Parathyroid adenoma (tissue), 2 donors: ENCODE results near the gene DNAJA4.
A peak's percentile ranks its signal among the peaks of the same experiment; 100 is the strongest.

ENCODE experiments used
- H2AFZ ChIP-seq: fragments of 300-600 bp; sonication (generic); one replicate; pipeline ENCODE4 v1.7.0; 2017; ENCODE audit warnings: antibody characterized with exemption, mild to moderate bottlenecking
- H3K27ac ChIP-seq: fragments of 300-600 bp; sonication (generic); one replicate; pipeline ENCODE4 v1.7.0; 2017
- H3K27me3 ChIP-seq: fragments of 300-600 bp; sonication (generic); one replicate; pipeline ENCODE4 v1.7.0; 2017; ENCODE audit warnings: low read length; ENCODE audit not compliant: control insufficient read depth, insufficient read depth
- H3K36me3 ChIP-seq: fragments of 300-600 bp; sonication (generic); one replicate; pipeline ENCODE4 v1.7.0; 2017; ENCODE audit warnings: low read length; ENCODE audit not compliant: control insufficient read depth, insufficient read depth
- H3K4me1 ChIP-seq: fragments of 300-600 bp; sonication (generic); one replicate; pipeline ENCODE4 v1.7.0; 2017; ENCODE audit warnings: control low read depth
- H3K4me2 ChIP-seq: fragments of 300-600 bp; sonication (generic); one replicate; pipeline ENCODE4 v1.7.0; 2017; ENCODE audit warnings: low read length
- H3K4me3 ChIP-seq: fragments of 300-600 bp; sonication (generic); one replicate; pipeline ENCODE4 v1.7.0; 2017; ENCODE audit warnings: low read depth, low read length
- H3K79me2 ChIP-seq: fragments of 300-600 bp; sonication (generic); one replicate; pipeline ENCODE4 v1.7.0; 2017; ENCODE audit warnings: control low read depth
- H3K9ac ChIP-seq: fragments of 300-600 bp; sonication (generic); one replicate; pipeline ENCODE4 v1.7.0; 2017; ENCODE audit warnings: mild to moderate bottlenecking
- H3K9me3 ChIP-seq: fragments of 300-600 bp; sonication (generic); one replicate; pipeline ENCODE4 v1.7.0; 2017; ENCODE audit warnings: low read length; ENCODE audit not compliant: control insufficient read depth
- TF ChIP-seq, protein P1 (sequence below): fragments of 300-600 bp; sonication (generic); IDR thresholded peaks from one replicate; pipeline ENCODE4 v1.7.0; 2017; ENCODE audit warnings: antibody characterized with exemption, mild to moderate bottlenecking
- donor health status: primary hyperparathyroidism.

The DNAJA4 gene

DNA sequence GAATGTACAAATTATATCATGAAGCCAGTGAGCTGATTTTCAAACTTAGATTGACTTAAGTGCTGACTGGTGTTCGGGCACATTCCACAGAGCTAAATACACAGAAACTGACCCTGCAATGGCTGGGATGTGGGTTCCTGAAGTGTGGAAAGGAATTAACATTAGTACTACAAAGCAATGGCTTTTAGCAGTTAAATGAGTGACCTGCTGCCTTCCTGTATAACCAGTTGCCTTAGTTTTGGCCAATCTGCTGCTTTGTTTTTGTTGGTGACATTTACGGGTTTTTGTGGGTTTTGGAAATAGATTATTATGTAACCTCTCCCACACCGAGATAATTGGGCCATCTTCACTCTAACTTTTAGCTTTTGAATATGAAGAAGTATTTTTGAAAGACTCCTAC lies 37.5 kb downstream of the DNAJA4 start:
- Histone ChIP-seq H3K36me3 (no peaks in the 10 kb centered on the region), H3K9ac (no peak overlapping the region), H2AFZ (no peak overlapping the region), H3K27ac (no peak overlapping the region), H3K4me2 (no peak overlapping the region), H3K79me2 (no peaks in the 10 kb centered on the region), H3K4me3 (no peak overlapping the region), H3K27me3 (no peaks in the 10 kb centered on the region), H3K9me3 (no peaks in the 10 kb centered on the region), H3K4me1 (no peaks in the 10 kb centered on the region)
- TF ChIP-seq, protein P1, sequence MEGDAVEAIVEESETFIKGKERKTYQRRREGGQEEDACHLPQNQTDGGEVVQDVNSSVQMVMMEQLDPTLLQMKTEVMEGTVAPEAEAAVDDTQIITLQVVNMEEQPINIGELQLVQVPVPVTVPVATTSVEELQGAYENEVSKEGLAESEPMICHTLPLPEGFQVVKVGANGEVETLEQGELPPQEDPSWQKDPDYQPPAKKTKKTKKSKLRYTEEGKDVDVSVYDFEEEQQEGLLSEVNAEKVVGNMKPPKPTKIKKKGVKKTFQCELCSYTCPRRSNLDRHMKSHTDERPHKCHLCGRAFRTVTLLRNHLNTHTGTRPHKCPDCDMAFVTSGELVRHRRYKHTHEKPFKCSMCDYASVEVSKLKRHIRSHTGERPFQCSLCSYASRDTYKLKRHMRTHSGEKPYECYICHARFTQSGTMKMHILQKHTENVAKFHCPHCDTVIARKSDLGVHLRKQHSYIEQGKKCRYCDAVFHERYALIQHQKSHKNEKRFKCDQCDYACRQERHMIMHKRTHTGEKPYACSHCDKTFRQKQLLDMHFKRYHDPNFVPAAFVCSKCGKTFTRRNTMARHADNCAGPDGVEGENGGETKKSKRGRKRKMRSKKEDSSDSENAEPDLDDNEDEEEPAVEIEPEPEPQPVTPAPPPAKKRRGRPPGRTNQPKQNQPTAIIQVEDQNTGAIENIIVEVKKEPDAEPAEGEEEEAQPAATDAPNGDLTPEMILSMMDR, result no peak

DNA sequence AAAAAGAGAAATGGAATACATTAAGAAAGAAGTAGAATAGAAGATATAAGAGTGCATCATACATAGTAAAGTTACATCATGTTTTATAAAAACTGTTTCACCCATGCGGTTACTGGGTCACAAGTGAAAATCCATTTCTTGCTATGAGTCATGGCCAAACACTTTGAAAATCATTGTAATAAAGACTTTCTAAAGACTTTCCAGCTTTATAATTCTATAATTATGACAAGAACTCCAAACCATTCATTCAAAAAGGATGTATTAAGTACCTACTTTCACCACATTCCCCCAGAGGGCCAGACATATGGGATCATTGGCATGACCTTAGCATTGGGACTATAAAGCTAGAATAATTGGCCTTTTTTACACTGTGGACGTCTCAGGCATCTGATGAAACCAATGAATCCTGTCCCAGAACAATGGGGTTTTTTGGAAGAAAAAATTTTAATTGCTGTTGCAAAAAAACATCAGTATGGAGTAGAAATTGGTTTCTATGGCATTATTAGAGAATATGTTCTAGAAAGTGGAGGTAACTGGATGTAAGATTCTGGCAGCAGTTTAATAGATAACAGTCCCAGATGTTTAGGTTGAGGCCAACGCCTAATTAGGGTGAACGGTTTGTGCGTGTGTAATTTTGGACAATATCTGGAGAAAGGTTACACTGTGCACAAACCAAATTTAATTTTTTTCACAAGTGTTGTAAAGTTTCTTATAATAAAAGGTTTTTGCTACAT lies 38.4 kb downstream of the DNAJA4 start:
- H3K9ac ChIP-seq, result no peak overlapping the region
- H3K4me2 ChIP-seq, result no peak overlapping the region
- TF ChIP-seq, protein P1, result no peak
- no peaks in the 10 kb centered on the region for H3K79me2 ChIP-seq
- no peaks in the 10 kb centered on the region for H3K36me3 ChIP-seq
- H2AFZ ChIP-seq, result no peak overlapping the region
- H3K27me3 ChIP-seq, result no peaks in the 10 kb centered on the region
- H3K4me3 ChIP-seq, result no peak overlapping the region
- no peaks in the 10 kb centered on the region for H3K4me1 ChIP-seq
- H3K27ac ChIP-seq, result no peak overlapping the region
- no peaks in the 10 kb centered on the region for H3K9me3 ChIP-seq

DNA sequence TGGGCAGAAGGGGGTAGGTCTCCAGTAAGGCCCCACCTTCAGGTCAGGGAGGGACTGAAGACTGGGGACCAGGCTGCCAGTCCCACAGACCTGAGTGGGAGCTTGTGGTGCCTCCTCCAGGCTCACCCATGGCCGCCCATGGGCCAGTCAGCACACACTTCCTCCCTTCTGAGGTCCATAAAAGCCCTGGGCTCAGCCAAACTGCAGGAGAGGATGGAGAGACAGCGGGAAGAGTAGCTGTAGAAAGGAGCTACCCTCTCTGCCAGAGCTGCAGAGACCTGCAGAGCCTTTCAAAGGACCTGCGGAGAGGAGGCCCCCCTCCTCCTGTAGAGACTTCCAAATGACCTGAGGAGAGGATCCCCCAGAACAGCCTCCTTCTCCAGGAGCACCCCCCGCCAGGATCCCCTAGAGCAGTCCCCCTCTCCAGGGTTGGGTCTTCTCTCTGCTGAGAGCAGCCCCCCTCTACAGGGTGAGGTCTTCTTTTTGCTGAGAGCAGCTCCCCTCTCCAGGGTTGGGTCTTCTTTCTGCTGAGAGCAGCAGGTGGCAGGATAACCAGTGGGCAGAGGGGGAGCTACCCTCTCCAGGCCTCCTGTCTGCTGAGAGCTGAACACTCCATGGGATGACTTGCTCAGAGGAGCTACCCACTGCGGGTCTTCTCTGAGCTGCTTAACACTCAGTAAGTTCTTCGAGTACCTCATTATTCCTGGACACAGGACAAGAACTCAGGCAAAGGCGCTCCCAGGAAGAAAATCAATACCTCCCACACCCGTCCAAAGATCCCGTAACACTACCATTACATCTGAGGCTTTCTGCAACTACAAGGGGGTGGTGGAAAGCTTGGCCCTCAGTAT lies 40.1 kb downstream of the DNAJA4 start:
- Histone ChIP-seq H3K79me2 (no peaks in the 10 kb centered on the region), H3K4me3 (no peak overlapping the region), H3K4me2 (no peak overlapping the region), H2AFZ (peak overlapping the region; percentile 46), H3K4me1 (no peaks in the 10 kb centered on the region), H3K27ac (no peak overlapping the region), H3K9ac (no peak overlapping the region), H3K36me3 (no peaks in the 10 kb centered on the region), H3K27me3 (no peaks in the 10 kb centered on the region), H3K9me3 (no peaks in the 10 kb centered on the region)
- TF ChIP-seq, protein P1, result no peak

DNA sequence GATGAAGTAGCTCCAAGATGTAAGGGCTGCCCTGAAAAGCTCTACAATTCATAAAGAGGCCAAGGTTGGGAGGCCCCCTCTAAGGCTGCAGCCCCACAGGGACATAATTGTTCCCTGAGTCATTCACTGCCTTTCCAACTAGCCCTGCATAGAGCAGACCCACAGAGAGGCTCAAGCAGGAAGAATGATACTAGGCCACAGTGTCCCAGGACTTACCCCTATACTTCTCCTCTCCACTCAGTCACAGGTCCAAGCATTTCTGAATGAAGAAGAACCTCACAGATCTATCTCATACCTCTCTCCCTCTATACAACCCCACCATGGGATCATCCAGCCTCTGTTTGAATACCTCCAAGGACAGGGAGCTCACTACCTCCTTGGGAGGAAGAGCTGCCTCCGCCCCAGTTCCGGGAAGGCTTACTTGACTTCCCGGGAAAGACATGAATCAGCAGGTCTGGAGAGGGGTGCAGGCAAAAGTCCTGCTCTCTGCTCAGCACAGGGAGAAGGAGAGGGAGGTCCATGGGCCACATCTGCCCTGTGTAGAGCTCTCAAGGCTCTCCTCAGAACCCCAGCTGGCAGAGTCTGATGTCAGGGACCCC lies 41.9 kb downstream of the DNAJA4 start:
- Histone ChIP-seq H3K4me1 (no peaks in the 10 kb centered on the region), H3K9me3 (no peaks in the 10 kb centered on the region), H3K9ac (no peak overlapping the region), H3K27ac (no peak overlapping the region), H2AFZ (no peak overlapping the region), H3K27me3 (no peaks in the 10 kb centered on the region), H3K36me3 (no peaks in the 10 kb centered on the region), H3K4me3 (no peak overlapping the region), H3K4me2 (no peak overlapping the region), H3K79me2 (no peaks in the 10 kb centered on the region)
- TF ChIP-seq, protein P1, result no peak
